GM19397 (cell line): ENCODE data around the gene GRK3.

ENCODE experiments used
- ATAC-seq: cut with Tn5 transposase; IDR thresholded peaks from one replicate; pipeline ENCODE4 v1.9.1; 2021; ENCODE audit warnings: mild to moderate bottlenecking, moderate library complexity; ENCODE audit not compliant: unreplicated experiment

The GRK3 gene

DNA sequence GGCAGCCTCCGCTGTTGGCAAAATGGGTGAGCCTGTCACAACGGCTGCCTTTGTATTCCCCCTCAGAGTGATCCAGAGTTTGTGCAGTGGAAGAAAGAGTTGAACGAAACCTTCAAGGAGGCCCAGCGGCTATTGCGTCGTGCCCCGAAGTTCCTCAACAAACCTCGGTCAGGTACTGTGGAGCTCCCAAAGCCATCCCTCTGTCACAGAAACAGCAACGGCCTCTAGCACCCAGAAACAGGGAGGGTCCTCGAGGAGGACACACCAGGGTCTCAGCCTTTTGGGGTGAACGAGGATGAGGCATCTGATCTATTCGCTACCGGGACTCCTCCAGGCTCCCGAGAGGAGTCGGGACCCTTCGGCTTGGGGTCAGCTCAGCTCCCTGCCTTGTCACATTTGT lies 157.7 kb downstream of the GRK3 start:
- no peak for ATAC-seq

DNA sequence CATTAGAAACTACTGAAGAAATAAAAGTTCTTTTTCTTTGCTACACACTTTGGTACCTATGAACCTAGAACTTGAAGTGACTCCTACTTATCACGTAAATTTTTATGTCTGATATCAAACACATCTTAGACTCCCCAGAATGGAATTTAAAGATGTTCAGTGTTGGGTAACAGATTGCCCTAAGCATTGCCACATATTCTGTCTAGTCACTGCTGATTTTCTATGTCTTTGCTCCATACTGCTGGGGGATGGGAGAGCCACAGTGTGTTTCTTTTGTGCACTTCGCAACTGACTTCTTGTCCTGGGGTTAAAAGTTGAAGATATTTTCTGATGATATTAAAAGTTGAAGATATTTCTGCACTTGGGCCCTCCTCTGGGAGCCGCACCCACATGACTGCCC lies 158.2 kb downstream of the GRK3 start:
- ATAC-seq, result no peak

DNA sequence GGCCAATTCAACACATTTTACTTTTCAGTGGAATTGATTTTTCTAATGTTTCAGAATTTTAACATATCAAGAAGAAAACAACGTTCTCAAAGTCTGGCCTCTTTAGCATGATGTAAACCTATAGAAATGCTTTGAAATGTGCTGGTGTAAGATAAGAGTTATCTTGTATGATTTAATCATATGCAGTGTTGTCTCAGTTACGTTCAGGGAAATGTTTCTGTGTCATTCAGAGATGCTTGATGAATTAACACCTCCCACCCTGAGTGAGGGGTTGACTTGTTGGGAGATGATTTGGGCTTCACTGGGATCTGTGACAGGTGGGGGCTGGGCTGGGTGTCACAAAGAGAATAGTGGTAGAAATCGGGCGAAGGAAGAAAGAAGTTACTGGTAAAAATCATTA lies 161.8 kb downstream of the GRK3 start:
- no peak for ATAC-seq

DNA sequence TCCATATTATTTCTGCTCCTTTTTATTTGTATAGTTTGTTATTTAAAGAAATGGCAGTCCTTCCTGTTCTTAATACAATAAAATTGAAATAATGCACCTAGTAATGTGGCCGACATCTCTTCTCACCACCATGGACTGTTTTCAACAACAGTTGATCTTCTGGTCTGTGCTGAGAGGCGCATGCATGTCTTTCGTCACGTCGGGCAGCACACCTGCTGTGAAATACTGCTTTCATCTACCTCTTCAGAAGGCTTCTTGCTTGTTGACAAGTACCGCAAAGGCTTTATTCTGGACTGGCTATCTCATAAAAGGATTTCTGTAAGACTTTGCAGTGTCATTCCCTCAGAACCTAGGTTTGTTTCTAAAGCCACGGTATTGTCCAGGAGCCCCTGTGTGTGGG lies 163.6 kb downstream of the GRK3 start:
- ATAC-seq, result no peak

DNA sequence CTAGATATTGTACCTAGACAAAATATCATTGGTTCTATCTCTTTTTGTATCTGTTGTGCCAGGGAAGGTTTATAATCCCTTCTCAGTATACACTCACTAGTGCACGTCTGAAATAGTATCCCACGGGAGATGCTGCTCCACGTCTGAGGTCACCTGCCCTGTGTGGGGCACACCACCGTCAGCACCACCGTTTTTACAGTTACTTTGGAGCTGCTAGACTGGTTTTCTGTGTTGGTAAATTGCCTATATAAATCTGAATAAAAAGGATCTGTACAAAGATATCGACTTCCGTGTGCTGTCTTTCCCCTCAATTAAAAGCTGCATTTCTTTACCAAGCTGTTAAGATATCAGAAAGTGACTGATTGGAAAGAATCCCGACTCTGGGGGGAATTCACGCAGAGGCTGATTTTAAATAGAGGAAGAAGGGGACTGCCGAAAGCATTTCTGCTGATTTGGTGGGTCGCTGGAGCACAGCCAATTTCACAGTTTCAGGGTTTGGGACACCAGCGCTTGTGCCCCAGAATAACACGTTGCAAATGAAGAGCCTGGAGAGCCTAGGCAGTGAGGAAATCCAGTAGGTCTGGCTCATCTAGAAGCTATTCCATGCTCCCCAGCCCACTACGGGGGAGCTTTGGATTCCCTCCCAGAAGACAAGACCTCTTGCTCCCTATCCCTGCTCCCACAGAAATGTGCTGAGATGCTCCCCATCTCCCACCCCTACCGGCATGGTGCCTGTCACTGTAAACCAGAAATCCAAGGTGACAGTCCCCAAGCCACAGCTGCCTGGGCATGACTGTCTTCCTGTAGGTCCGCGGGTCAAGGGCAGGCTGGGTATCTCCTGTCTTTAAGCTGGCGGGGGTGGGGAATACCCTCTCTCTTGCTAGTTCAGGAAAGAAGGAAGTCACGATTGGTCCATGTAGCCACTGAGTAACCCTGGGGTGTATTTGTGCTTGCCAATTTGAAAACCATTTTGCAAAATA lies 164.8 kb downstream of the GRK3 start:
- no peak for ATAC-seq

DNA sequence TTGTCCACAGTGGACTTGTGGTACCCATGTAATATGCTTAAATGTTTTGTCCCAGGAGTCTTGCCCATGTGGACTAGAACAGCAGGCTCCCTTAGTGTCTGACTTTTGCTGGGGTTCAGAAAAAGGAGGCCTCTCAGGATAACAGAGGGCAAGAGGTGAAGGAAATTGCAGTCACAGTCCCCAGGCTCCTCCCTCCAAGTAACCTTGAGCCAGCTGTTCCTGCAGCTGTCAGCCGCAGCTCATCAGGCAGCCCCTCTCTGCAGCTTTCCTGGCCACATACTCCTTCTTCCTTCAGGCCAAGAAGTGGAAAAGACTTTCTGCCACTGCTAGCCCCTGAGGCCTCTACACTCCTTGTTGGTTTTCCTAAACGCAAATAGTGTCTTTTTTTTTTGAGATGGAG lies 171.2 kb downstream of the GRK3 start:
- no peak for ATAC-seq

DNA sequence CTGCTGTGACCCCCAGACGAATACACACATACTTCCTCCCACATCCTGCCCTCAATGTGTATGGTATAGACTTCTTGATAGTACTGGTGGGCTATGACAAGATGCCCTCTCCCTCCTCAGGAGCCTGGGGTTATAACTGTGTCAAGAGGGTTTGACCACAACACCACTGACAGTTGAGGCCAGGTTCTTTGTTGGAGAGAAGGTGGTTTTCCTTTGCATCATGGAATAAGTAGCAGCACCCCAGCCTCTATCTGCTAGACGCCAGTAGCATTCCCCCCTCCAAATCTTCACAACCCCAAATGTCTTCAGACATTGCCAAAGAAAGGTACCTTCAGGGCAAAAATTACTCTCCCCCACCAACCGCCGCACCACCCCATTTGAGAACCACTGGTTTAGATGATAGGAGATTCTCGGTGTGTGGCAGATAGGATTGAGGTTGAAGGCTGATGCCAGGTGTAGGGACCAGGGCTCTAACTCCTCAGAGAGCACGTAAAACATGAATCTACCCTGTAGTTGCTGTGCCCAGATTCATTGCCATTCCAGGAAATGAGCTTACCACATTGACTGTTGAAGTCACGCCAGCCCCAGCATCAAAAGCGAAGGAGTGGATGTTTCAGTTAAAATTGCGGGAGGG lies 172.0 kb downstream of the GRK3 start:
- ATAC-seq, result no peak

DNA sequence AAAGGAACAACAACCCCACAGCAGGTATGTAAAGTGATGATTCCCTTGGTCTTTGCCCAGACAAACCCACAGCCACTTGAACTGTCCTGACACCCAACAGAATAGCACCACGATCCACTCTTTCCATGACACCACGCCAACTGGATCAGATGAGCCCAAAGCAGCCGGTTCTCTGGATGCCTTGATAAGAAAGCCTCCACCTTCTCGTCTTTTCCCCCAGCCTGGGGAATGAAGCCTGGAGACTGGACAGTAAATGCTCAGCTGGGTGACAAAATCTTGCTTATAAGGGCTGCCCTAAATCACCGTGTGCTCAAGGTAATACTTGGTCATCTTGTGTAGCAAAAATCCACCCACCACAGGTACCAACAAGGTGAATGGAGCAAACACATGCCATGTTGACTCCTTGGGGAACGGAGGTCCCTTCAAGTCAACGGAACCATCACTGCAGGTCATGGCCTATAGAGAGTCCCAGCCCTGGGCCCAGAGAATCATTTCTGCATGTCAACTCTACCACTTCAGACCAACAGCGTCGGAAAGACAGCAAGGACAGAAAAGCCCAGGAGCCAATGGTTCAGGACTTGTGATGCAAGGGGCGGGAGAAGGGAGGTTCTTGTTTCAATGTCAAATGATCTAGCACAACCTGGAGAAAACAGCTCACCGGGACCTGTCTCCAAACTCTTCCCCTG lies 175.3 kb downstream of the GRK3 start:
- ATAC-seq, result no peak

DNA sequence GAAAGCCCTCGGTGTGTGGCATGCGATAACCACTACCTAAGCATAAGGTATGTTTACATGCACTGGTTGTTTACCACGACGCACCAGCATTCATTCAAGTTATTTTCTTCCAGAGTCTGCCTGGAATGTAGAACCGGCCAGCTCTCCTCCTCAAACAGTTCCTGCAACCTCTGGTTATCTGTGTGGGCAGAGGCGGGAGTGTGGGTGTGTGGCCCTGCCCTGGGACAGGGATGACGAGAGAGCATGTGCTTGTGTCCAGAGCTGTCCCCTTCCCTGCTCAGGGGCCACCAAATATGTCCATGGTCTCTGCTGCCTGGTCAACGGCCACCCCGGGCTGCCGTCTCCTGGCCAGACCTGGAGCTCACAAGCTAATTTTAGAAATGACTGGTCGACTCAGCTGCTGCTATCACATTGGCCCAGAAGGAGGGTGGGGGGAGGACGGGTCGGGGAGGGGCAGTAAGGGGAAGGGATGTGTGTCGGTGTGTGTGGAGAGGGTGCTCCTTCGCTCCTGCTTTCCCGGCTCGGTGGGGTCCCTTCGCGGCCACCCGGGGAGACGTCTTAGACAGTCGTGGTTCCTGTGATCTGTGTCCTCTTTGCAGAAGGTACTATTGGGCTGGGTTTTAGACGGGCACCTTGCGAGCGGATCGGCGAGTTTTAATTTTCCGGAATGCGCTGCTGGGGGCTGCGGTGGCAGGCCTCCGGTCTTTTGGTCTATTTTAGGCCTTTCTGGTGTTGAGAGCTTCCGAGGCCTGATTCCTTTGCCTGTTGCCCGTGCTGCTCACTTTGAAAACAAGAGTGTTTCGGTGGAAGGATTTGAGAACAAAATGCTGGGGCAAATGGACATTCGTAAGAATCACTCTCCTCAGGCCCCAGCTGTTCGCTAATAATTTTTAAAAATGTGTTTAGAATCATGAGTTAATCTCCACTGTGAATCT lies 177.5 kb downstream of the GRK3 start, which contains the start of gene MYO18B:
Gene MYO18B (plus strand): TSS at position 497 of the 935 bp plus-strand sequence. CDS start 18,905 bp downstream, outside the sequence.
- ATAC-seq, result no peak

DNA sequence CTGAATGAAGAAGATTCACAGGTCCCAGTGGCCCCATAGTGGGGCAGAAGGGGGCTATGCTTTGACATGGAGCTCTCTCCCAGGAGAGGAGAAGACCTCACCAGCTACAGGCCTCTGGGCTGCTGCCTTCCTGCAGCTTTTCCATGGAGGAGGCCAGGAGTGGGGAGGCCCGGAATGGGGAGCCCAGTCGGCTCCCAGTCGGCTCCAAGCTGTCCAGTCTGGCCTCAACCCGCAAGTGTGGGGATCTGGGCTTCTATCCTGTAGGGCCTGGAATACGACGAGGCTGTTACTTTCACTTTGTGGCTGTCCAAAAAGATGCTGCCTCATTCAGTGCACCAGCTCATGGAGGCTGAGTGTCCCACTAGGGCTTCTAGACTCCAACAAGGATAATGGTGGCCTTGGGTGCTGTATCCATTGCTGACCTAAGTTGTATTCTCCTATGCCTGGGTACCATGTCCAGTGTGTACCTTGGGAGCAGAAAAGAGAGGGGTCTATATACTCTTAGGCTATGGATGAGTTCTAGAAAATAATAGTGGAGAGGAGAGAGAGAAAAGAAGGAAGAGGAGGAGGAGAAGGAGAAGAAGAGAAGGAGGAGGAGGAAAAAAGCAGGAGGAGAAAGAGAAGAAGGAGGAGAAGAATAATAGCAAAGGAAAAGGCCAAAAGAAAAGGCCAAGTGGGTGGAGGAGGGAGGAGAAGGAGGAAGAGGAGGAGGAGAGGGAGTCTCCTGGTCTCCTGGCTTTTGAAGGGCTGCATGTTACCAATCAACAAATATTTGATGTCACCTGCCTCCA lies 178.6 kb downstream of the GRK3 start:
- ATAC-seq, result no peak

DNA sequence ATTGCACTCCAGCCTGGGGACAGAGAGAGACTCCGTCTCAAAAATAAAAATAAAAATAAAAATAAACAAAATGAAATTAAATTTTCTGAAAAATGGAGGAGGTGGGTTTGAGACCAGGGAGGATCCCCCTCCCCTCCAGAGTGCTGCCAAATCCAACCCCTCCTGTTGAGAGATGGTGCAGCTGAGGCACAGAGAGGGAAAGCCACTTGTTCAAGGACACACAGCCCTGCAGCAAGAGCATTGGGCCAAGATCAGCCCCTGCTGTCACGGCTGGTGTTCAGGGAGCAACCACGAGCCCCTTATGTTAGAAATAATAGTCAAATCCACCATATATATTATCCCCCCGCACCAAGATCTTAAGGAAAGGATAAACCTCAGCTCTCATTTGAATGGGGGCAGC lies 180.2 kb downstream of the GRK3 start:
- ATAC-seq, result no peak

DNA sequence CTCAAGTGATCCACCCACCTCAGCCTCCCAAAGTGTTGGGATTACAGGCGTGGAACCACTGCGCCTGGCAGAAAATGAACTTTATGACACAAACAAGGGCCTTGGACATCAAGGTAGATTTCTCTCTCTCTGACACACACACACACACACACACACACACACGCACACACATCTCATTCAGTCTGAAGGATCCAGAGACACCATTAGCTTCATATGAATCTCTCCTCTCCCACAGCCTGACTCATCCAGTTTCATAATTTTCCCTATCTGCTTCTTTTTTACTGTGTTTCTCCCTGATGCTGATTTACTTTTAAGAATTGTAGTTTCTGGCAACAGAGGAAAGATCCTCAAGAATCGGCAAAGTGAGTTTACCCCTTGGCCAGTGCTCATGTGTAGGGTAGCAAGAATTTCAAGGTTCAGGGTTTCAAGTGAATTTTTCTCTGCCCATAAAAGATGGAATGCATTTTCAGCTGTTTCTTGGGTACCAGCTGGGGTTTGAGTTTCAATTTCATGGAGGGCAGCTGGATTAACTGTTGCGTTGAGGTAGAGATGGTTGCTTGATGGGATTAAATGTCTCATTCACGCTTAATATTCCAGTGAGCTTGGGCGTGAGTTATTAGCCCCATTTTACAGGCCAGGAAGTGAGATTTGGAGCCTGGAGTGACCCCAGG lies 181.0 kb downstream of the GRK3 start:
- ATAC-seq, result no peak

DNA sequence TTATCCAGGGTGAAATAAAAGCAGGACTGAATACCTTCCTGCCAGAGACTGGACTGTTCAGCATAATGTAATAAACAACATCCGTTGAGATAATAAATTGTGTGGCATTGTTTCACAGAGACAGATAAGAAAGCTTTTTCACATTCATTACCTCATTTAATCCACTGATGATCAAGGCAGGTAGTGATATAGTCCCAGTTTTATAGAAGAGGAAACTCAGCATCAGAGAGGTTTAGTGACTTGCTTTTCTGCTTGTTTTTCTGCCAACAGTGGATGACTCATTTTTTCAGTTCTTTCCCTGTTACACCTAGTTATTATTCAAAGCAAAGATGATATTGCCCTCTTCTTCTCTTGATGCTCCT lies 181.5 kb downstream of the GRK3 start:
- ATAC-seq, result no peak

DNA sequence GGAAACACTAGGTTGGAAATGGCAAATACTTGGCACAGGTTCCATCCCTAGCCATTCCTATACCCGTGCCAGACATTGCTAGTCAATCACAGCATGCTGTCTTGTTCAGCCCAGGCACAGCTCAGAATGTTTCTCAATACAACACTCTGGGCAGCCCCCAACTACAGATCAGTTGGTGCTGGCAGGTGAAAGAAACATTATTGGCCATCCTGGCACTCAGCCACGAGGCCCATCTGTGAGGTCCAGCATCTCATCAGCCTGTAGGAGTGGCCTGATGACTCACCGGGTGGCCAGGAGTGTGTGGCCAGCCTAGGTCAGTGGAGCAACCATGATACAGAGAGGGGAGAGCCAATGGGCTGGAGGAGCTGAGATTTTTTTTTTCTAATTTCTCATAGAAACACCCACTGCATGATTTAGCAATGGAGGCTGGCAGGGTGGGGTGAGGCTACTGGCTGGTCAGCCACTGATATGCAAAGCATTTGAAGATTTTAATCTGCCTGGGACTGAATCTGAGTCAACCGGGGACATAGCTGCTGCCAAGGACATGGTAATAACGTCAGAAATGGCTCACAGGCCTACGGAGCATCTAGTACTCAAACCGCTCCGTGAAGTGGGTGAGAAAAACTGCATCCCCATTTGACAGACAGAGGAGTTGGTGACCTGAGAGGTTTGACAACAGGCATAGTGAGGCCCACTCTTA lies 182.9 kb downstream of the GRK3 start:
- ATAC-seq, result no peak

DNA sequence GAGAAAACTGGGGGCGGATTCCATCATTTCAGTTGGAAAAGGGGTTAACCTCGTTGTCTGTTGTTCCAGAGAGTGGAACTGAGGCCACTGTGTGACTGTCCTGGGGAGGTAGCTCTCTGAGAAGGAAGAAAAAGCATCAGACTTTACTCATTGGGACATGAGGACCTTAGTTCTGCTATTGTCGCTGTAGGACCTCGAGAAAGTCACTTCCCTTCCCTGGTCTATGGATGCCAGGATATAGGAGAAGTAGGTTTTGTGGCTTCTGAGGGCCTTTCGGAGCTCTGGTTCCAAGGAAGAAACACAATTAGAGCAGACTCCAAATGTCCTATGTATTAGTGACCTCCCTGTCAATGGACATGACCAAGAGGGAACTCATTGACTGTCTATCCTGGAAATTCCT lies 183.7 kb downstream of the GRK3 start:
- no peak for ATAC-seq

DNA sequence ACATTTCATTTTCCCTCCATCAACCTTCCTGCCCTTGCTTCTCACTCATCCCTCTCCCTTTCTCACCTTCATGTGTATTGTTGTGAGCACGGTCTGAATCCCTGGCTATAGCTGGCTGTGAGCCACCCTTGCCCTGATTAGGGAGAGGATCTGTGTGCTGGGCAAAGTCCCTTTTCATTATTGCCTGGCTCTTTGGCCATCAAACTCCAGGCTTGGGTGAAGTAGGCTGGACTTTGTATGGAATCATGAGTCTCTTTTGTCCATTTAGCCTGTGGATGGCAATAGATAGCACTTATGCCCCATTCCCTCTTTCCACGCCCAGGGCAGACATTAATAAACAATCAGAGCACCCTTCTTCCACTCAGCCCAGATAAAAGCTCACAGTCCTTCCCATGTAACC lies 184.2 kb downstream of the GRK3 start:
- ATAC-seq, result no peak

DNA sequence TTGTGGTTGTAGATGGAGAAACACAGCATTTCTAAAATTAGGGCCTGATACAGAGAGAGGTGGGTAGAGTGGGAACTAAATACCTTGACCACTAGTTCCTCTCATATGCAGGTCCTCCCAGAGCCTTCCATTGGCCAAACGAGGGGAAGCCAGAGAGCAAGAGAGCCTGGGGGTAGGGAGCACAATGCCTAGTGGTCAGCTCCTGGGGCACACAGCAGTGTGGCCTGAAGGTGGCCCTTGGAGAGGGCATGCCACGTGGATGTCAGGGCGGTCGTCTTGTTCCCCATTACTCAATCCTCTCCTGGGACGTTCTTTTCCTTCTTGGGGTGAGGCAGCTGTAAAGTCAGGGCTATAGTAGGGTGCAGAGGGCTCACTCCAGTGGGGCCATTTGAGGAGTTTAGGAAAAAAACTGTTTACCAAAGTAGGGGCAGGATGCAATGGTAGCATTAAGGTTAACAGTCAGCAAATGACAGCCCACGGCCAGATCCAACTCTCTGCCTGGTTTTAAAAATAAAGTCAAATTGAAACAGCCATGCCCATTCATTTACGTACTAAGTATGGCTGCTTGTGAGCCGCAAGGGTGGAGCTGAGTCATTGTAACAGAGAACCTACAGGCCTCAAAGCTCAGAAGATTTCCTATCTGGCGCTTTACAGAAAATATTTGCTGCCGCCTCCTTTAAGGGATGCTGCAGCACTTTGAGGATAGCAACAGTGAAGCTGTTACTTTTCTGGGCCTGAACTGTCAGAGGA lies 185.1 kb downstream of the GRK3 start:
- no peak for ATAC-seq

DNA sequence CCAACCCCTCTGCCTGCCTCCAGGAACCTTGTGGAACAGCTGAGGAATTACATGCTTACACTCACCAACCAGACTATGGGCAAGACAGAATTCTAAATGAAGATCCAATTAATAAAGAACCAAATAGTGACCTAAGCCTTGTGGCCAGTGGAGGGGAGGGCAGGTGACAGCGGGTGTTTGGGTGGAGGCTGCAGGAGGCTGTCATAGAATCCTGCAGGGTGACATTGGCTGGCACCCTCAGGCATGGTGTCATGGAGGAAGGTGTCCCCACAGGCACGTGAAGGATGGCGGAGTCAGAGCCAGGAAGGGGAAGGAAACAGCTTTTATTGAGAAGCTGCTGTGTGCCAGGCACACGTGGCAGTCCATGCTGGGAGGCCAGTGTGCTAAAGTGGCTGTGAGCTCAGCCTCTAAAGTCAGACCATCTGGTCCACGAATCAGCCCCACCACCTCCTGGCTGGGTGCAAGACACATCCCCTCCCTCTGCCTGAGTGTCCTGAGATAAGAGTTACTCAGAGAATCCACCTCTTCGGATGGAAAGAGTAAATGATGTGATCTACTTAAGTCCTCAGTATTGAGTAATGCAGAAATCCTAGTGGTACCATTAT lies 186.2 kb downstream of the GRK3 start:
- no peak for ATAC-seq
